Cortex of kidney (tissue), 1 donor: ENCODE results near the gene BRIP1.
"Not testable (repeated sequence)": the region's sequence is repeated elsewhere in the genome, so short reads cannot be mapped to it uniquely, and the experiment has no call there.

Source experiments
- DNase-seq: peaks from one replicate; lab custom pipeline; 2025; lab: John Stamatoyannopoulos, UW

BRIP1 gene

DNA sequence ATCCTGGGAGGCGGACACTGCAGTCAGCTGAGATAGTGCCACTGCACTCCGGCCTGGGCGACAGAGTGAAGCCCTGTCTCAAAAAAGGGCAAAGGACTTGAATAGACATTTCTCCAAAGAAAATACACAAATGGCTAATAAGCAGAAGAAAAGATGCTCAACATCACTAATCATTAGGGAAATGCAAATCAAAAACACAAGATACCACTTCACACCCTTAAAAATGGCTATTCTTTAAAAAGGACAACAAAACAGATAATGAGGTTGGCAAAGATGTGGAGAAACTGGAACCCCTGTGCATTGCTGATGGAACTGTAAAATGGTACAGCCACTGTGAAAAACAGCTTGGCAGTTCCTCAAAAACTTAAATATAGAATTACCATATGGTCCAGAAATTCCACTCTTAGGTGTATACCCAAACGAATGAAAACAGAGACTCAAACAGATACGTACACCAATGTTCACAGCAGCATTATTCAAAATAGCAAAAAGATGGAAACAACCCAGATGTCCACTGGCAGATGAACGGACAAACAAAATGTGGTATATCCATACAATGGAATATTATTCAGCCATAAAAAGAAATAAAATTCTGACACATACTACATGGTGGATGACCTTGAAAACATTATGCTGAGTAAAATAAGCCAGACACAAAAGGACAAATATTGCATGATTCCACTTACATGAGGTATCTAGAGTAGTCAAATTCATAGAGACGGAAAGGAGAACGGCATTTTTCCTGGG lies 35.5 kb downstream of the BRIP1 start:
- DNase-seq = no peak

DNA sequence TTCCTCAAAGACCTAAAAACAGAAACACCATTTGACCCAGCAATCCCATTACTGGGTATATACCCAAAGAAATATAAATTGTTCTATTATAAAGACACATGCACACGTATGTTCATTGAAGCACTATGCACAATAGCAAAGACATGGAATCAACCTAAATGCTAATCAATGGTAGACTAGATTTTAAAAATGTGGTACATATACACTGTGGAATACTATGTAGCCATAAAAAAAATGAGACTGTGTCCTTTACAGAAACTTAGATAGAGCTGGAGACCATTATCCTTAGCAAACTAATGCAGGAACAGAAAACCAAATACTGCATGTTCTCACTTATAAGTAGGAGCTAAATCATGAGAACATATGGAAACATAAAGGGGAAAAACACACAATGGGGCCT lies 36.5 kb downstream of the BRIP1 start:
- not testable (repeated sequence) for DNase-seq

DNA sequence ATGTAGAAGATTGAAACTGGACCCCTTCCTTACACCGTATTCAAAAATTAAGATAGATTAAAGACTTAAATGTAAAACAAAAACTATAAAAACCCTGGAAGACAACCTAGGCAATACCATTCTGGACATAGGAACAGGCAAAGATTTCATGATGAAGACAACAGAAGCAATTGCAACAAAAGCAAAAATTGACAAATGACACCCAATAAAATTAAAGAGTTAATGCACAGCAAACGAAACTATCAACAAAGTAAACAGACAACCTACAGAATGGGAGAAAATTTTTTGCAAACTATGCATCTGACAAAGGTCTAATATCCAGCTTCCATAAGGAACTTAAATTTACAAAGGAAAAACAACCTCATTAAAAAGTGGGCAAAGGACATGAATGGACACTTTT lies 37.1 kb downstream of the BRIP1 start:
- DNase-seq = not testable (repeated sequence)

DNA sequence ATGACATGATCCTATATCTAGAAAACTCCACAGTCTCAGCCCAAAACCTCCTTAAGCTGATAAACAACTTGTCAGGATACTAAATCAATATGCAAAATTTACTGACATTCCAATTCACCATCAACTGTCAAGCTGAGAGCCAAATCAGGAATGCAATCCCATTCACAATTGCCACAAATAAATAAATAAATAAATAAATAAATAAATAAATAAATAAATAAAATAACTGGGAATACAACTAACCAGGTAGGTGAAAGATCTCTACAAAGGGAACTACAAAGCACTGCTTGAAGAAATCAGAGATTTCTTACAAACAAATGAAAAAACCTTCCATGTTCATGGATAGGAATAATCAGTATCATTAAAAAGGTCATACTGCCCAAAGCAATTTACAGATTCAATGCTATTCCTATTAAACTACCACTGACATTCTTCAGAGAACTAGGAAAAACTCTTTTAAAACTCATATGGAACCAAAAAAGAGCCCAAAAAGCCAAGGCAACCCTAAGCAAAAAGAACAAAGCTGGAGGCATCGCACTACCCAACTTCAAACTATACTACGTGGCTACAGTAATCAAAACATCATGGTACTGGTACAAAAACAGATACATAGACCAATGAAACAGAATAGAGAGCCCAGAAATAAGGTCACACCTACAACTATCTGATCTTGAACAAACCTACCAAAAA lies 37.7 kb downstream of the BRIP1 start:
- DNase-seq = no peak

DNA sequence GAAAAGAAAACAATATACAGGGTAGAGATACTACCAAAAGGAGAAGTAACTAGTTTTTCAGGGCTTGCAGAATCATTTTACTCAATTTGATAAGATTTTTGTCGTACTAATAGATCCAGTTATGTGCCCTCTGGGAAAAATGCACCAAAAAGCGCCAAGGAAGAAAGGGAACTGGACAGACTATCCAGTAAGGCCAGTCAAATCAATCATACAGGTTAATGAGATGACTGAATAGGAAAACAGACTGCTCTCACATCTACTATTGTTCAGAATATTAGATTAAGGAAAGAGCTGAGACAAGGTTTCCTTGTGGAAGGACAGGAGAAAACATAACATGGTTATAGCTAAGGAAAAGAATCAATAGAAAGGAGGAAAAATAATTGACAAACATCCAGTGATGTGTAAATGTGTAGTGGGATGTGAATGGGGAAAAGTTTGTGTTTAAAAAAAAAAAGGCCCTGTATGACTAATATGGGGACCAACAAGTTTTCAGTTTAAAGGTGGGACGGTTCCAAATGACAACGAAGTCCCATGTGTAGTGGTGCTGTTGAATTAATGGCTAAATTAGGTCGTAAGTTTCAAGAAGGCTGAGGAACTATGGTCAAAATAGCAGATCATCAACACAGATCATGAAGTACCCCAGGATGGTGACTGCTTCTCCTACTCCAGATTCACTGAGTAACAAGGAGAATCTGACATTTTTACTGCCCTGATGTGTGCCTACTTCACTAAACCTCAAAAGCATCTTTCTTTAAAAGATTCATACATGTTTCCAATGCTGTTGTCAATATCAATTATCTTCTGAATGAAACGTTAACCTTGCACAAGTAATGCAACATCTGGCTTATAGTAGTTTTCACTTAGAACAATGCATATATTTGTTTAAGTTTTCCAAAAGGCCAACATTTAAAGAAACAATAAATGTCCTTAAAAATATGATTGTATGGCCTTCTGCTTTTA lies 40.7 kb downstream of the BRIP1 start:
- DNase-seq = no peak

DNA sequence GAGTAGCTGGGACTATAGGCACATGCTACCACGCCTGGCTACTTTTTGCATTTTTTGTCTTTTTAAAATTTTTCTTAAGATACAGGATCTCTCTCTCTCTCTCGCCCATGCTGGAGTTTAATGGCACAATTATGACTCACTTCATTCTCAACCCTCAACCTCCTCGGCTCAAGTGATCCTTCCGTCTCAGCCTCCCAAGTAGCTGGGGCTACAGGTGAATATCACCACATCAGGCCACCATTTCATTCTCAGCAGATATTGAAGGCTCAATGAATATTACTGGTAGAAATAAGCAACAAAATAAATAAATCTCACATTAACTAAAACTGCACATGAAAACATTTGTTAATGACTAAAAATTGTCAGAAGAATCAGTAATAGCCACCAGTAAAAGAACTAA lies 41.7 kb downstream of the BRIP1 start:
- DNase-seq = no peak

DNA sequence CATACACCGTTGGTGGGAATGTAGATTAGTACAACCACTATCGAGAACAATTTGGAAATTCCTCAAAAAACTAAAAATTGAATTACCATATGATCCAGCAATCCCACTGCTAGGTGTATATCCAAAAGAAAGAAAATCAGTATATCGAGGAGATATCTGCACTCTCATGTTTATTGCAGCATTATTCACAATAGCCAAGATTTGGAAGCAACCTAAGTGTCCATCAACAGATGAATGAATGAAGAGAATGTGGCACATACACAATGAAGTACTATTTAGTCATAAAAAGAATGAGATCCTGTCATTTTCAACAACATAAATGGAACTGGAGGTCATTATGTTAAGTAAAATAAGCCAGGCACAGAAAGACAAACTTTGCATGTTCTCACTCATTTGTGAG lies 44.1 kb downstream of the BRIP1 start:
- DNase-seq = not testable (repeated sequence)

DNA sequence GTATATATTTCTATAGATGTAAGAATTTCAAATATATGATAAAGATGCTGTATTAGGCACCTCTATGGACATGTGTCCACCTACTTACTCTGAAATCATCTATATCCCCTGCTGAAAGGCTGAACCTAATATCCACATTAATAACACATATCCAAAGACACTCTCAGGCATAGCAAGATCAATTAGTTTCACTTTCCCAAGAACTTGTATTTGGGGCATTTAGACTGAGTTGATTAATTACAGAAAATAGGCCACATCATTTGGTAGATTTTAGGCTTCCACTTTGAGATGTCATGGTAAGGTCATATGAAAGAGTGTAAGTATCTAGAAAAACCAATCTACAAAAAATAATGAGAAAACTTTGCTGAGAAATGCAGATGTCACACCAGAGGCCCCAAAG lies 45.1 kb downstream of the BRIP1 start:
- DNase-seq = no peak

DNA sequence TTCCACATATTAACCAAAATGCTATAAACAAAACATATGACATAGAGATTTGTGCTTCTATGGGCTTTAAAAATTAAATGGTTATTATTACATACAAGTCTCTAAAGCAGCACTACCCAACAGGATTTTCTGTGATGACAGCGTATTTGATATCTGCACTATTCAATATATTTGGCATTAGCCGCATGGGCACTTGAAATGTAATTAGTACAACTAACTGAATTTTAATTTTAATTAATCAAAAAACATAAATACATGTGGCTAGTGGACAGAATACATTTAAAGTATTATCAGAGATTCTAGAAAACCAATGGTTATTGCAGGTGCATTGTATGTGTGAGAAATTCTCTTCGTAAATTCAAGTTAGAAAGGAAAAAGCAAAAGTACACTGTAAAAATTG lies 45.9 kb downstream of the BRIP1 start:
- no peak for DNase-seq

DNA sequence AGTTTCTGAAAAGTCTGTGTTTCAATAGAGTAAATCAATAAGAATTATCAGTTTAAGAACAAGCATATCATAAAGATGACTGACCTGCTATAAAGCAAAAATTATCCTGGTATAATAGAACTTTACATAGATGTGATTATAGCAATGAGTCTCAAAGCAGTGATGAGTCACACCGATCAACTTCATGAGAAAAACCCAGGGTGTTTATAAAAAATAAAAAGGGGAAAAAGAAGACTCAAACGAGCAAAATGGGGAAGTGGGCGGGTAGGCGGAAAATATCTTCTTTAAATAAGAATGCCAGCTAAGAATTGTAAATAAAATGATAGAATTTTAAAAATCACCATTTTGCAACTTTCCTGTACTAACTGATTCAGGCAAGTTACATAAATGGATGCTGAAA lies 46.8 kb downstream of the BRIP1 start:
- no peak for DNase-seq

DNA sequence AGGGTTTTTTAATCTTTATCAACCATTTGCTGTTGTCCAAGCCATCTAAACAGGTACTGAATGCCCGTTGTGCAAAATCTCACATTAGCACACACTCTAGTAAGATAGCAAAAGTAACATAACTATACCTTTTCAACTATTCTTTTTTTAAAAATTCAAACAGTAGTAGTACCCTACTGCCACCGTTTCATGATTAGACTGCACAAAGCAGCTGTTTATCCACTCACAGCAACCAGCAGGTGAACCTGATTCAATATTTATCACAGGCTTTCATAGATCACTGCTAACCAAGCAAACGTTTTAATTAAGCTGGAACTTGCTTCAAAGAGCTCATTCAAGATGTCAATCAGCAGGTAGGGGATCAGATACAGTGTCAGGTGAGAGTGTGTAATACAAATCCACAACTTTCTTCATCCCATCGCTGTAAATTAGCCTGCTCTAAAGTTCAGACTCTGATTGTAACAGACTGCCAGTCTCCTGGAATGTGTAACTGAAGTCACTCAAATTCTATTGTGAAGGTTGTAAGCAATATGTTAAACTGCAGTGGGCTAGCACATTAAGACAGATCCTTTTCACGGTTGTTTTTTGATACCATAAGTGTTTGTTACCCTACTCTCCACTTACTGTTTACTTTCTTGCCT lies 47.3 kb downstream of the BRIP1 start:
- no peak for DNase-seq

DNA sequence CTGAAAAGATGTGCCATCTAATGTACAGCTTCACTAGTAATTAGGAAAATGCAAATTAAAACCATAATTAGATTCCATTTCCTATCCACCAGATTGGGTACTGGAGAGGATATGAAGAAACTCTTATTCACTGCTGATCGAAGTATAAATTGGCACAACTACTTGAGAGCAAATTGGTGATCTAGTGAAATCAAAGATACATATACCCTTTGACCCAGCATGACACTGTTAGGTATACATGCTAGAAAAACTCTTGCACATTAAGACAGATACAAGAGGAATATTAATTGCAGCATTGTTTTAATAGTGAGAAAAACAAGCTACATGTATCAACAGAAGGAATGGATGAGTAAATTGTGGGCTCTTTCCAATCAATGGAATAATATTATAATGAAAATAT lies 48.8 kb downstream of the BRIP1 start:
- no peak for DNase-seq

DNA sequence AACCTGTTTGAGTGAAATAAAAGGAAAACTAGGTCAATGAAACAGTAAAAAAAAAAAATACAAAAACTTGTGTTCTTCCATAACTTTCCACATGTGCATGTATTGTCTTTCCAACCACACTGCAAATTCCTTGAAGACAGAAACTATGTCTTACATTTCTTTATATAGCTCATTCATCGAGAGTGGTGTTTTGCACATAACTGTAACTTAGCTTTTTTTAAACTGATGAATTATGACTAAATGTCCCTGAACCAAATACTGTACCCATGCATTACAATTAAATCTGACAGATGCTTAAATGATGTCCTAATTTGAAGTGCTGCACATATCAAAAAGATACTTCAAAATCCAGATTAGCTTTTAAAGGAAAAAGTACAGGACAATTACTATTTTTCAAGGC lies 50.1 kb downstream of the BRIP1 start:
- DNase-seq = no peak

DNA sequence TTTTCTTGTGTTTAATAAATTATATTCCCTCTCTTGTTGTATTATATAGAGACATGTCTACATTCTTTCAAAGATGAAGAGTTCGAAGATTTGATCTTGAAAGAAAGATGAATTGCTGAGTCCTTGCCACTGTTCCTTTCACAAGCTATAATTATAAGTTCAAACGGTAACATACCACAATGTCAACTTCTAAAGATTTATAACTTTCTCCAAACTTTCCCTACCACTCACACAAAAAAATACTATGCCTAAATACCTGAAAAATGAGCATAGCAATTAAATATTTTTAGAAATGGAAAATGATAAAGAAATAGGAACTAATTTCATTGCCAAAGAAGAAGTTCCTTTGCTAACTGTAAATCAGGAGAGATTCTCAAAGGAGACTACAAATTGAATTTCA lies 50.6 kb downstream of the BRIP1 start:
- no peak for DNase-seq

DNA sequence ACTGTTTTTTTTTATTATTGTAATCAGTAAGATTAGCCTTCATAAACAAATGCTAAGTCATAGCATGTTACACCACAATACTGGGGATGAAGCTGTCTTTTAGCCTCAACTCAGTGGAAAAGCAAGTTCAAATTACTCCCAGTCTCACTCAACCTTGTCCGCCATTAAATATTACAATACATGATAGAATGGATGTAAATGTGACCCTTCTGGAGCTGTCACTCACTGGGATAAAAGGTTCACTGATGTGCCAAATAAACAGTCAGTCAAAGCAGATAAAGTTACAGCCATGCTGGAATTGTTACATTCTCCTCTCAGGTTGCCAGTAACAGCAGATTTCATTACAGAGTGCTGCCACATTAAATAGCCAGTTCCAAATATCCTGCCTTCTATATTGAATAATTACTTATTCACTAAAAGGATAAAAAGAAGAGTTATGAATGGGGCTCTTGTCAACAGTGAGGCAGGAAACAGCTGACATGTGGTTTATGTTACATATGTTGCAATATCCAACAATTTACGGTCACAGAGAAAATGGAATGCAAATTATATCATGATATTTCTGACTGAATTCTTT lies 53.4 kb downstream of the BRIP1 start:
- DNase-seq = no peak

DNA sequence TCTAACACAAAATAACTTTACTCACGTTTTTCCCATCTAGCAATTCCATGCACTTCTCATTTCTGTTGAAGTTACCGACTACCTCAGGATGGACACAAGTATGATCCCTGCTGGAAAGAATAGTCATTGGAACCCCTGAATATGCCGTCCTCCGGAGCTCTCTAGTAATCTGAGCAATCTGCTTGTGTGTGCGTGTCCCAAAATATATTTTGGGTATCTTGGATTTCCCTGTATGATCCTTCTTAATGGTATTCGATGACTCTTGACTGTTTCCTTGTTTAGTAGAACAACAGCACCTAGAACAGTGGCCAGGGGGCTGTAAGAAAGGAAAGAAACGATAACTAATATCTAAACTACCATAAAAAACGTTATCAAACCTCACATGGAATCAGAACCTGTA lies 54.9 kb downstream of the BRIP1 start:
- no peak for DNase-seq

DNA sequence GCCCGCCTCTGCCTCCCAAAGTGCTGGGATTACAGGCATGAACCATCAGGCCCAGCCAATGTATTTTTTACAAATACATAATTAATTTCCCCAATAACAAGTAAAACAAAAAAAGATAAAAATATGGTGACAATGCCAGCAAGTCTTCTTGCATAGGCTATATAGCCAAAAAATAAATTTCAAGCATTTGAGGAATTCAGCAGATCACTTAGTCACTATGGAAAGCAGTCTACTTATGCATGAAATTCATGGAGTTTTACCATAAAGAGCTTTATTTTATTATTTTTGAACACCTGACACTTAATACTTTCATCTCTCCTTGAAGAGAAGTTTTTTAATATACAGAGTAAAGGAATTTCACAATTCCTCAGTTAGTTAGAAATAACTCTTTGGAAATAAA lies 56.4 kb downstream of the BRIP1 start:
- DNase-seq = no peak

DNA sequence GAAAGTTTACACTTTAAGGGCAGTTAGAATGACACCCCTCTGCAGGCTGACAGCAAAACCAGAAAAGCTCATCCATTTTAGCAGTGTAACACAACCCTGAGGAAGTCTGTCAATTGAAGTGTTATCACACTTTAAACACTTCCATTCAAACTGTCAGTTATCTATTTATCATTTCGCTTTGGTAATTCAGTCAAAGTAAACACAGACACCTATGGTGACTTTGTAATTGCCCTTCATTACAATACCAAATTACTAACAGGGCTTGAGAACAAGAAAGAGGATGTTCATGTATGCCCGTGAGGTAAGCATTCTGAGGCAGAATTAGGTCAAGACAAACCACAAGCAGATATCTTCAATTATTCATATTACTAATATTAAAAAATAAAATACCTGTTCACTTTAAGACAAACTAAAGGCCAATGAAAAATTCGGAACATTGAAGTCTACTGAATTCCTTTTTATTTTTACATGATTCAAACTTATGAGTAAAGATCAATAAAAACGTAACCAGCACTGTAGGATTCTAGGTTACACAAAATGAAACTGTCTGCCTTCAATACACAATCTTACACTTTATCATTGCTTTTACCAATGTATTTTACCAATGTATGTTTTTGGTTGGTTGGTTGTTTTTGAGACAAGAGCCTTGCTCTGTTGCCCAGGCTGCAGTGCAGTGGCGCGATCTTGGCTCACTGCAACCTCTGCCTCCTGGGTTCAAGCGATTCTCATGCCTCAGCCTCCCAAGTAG lies 57.1 kb downstream of the BRIP1 start:
- no peak for DNase-seq

DNA sequence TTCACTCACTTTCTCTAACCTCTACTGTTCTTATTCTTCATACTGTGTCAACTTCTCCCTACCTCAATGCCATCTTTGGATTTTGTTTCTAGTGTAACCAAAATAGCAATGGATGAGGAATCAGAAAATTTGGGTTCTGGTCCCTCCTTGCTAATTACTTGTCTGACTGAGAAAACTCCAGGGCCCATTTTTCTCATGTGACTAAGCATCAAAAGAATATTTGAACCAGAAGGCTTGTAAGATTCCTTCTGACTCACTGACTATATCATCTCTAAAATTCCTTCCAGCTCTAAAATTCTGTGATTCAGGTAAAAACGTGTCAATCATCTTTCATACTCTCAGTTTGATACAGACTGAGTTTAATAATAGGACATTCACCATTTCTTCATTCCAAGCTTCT lies 57.9 kb downstream of the BRIP1 start:
- DNase-seq = no peak

DNA sequence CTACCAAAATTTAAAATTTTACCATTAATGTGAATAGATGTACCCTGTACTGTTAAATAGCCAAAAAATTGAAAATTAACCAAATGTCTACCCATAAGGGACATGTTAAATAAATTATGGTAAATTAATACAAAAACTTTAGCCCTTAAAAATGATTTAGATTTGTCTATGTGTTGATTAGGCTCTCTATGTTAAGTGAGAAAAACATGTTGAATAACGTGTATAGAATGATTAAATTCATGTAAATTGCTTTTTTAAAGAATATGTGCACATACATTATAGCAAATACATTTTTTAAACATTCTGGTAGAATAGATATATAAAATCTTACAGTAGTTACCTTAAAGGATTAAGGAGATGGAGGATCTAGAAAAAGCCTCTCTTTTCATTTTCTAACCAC lies 59.5 kb downstream of the BRIP1 start:
- no peak for DNase-seq

DNA sequence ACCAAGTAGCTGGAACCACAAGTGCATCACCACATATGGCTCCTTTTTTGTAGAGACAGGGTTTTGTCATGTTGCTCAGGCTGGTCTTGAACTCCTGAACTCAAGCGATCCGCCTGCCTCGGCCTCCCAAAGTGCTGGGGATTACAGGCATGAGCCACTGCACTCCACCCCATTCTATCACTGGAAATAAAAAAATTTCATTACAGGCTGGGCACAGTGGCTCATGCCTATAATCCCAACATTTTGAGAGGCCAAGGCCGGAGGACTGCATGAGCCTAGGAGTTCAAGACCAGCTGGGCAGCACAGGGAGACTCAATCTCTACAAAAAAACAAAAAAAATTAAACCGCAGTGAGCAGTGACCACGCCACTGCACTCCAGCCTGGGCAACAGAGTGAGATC lies 60.1 kb downstream of the BRIP1 start:
- DNase-seq = no peak
